Astrocyte of the cerebellum (primary cell): ENCODE data around the gene ZNF628.

Source experiments
- DNase-seq: peaks from one replicate; pipeline ENCODE4 v3.0.0-alpha.2; 2011; ENCODE audit warnings: low read depth
- H3K4me3 ChIP-seq: 2 replicates; pipeline ENCODE4 v1.5.1; 2011; ENCODE audit warnings: mild to moderate bottlenecking, low read depth, low read length, moderate library complexity
- CTCF ChIP-seq: IDR thresholded peaks from 2 replicates; pipeline ENCODE4 v1.5.1; 2012; ENCODE audit warnings: low read length, low read depth, moderate library complexity, mild to moderate bottlenecking; ENCODE audit errors: missing control alignments
- in situ Hi-C: cut with HindIII; loops from 2 replicates; pipeline ENCODE4 v1.10.0; 2017; ENCODE audit warnings: low sequenced_read_pairs

ZNF628 gene

GRCh38 chr19:55525289-55526101, 49.1 kb downstream of the ZNF628 start:
- in situ Hi-C loops, result no loop called here
- DNase-seq, result no peak
- no peak overlapping the region for H3K4me3 ChIP-seq
- TF ChIP-seq CTCF, result no peak

- DNase-seq, result no peak
- no peak overlapping the region for H3K4me3 ChIP-seq
- TF ChIP-seq CTCF, result no peak
- in situ Hi-C loops, result no loop called here
Measured at GRCh38 chr19:55526216-55527196, 50.1 kb downstream of the ZNF628 start.

- no peak overlapping the region for H3K4me3 ChIP-seq
- no peak for DNase-seq
- in situ Hi-C loops, result no loop called here
- TF ChIP-seq CTCF, result no peak
Measured at GRCh38 chr19:55527197-55528029, 51.0 kb downstream of the ZNF628 start.

- DNase-seq, result no peak
- no peak overlapping the region for H3K4me3 ChIP-seq
- TF ChIP-seq CTCF, result no peak
- in situ Hi-C loops, result no loop called here
Measured at GRCh38 chr19:55528030-55528803, 51.8 kb downstream of the ZNF628 start.

- TF ChIP-seq CTCF, result no peak
- no peak for DNase-seq
- in situ Hi-C loops, result no loop called here
- H3K4me3 ChIP-seq, result no peak overlapping the region
Measured at GRCh38 chr19:55529636-55530234, 53.3 kb downstream of the ZNF628 start.
